HG02885 (cell line): ENCODE results near the gene HSDL2.
"Not testable (repeated sequence)": the region's sequence is repeated elsewhere in the genome, so short reads cannot be mapped to it uniquely, and the experiment has no call there.

Source experiments
- ATAC-seq: cut with Tn5 transposase; IDR thresholded peaks from one replicate; pipeline ENCODE4 v1.9.1; 2021; ENCODE audit warnings: mild to moderate bottlenecking; ENCODE audit not compliant: unreplicated experiment, poor library complexity

Gene HSDL2

DNA sequence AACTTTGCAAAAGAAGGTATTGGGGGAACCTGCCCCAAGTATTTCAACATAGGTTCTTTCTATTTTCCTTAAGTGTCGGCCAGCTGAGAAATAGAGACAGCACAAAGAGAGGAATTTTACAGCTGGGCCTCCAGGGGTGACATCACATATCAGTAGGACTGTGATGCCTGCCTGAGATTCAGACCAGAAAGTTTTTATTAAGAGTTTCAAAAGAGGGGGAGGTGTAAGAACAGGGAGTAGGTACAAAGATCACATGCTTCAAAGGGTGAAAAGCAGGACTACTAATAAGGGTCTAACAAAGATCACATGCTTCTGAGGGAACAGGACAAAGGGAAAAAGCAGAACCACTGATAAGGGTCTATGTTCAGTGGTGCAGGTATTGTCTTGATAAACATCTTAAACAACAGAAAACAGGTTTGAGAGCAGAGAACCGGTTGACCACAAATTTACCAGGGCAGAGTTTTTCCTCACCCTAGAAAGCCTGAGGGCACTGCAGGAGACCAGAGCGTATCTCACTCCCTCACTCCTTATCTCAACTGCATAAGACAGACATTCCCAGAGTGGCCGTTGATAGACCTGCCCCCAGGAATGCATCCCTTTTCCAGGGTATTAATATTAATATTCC is 12.1 kb downstream of the HSDL2 start:
- not testable (repeated sequence) for ATAC-seq

DNA sequence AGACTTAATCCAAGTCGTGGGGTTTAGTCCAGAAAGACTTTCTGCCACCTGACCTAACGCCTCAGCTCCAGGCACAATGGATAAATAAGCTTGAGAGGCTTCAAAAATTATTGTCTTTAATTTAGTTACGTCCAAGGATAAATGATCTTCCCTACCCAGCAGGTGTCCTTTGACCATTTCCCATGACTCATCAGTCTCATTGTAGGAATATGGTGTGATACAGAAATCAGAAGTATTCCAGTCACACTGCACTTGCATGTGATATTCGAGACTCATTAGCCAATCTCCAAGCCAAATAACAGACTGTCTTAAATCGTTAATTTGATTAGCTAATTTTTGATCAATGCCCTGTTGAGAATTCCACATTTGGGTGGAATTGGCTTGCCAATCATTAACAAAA is 13.2 kb downstream of the HSDL2 start:
- not testable (repeated sequence) for ATAC-seq

DNA sequence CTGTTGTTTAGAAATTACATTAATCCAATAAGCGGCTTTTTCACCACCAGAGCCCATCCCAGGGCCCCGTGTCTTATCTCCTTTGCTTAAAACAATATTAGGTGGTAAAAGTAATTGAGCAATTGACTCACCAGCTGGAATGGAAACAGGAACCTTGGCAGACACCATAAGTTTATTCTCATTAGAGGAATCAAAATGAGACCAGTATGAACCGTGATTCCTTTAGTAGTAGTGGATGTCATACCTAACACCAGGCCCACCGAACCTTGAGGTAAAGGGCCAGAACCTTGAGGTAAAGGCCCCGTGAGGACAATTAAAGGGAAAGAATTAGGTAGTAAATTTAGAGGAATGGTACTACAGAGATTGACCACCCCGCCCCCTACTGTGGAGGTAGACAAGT is 16.5 kb downstream of the HSDL2 start:
- ATAC-seq: no peak

DNA sequence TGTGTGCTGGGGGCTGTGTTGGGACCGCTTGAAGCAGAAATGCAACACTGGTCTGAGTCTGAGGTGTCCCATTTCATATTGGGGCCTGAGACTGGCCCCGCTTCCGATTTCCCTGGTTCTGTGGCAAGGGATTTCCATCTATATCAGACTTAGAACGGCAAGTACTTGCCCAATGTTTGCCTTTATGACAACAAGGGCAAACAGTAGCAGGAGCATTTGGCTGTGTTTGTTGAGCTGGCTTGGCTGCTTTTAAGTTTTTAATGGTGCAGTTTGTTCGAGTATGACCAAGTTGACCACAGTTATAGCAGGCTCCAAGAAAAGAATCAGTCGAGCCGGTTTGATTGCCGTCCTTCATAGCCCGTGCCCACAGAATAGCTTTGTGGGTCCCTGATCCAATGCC is 17.0 kb downstream of the HSDL2 start:
- ATAC-seq: no peak

DNA sequence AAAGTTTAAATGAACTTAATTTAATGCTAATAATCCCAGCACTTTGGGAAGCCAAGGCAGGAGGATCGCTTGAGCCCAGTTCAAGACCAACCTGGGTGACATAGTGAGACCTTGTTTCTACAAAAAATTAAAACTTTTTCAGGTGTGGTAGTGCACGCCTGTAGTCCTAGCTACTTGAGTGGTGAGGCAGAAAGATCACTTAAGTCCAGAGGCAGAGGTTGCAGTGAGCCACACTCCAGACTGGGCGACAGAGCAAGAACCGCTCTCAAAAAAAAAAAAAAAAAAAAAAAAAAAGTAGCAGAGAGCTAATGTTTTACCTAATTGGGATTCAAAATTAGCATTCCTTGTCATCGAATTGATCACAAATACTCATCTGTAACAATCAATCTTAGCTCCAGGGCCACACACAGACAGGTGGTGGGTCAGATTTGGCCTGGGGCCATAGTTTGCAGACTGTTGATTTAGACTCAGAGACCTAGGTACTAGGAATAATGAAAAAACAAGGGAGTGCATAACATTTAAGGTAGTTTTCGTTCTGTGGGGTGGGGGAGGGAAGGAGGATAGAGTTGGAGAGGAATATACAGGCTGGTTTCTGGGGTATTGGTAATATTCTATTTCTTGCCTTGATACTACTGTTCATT is 21.4 kb downstream of the HSDL2 start:
- ATAC-seq: no peak

DNA sequence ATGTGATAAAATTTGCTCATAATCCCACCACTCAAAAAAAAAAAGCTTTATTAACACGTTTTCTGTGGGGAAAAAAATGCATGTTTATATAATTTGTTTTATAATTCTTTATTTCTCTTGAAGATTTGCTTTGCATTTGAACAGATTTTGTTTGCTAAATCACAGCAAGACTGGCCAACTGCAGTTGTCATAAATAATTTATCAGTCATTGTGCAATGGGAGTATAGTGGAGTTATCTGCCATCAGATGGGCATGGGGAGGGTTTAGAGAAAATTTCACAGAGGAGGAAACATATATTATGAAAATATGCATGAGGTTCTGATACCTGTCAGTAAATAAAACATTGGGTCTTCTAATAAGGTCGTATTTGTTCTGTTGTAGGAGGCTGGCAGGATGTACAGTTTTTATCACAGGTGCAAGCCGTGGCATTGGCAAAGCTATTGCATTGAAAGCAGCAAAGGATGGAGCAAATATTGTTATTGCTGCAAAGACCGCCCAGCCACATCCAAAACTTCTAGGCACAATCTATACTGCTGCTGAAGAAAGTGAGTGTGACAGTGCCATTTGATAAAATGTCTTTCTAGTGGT is 23.8 kb downstream of the HSDL2 start:
- ATAC-seq: no peak

DNA sequence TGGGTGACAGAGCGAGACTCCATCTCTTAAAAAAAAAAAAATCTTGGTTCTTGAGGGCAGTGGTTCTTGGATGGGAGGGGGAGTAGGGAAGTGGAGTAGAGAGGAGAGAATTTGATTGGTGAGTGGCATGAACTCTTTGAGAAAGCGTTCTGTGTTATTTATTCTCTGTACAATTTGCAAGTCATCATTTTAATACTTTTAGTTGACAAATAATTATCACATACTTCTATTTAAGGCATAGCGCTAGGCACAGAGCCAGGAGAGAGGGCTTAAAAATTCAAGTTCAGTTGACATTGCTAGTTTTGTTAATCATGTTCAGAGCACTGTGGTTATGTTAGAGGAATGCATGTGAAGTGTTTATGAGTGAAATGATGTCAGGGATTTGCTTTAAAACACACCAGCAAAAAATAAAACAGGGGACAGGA is 24.6 kb downstream of the HSDL2 start:
- ATAC-seq: no peak

DNA sequence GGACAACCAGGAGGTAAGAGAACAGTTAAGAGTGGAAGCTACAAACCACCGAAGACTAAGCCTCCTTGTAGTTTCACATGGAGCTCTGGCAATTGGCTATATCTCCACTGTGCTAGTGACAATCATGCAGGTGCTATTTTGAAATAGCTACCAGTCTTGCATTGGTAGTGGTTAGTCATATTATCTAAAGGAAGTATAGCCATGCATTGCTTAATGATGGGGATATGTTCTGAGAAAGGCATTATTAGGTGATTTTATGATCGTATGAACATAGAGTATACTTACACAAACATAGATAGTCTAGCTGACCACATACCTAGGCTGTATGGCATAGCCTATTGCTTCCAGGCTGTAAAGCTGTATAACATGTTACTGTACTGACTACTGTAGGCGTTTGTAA is 28.4 kb downstream of the HSDL2 start:
- ATAC-seq: no peak

DNA sequence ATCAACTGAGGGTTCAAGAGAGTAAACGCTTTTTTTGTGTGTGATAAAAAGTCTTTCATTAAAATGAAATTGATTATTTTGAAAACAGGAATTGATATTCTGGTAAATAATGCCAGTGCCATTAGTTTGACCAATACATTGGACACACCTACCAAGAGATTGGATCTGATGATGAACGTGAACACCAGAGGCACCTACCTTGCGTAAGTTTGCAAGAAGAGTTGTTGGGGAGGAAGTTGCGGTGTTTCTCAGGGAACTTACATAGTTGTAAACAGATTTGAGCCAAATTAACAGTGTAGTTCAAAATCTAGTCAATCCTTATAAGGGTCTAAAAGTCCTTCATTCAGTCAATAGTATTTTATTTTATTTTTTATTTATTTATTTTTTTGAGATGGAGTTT is 28.9 kb downstream of the HSDL2 start:
- ATAC-seq: no peak

DNA sequence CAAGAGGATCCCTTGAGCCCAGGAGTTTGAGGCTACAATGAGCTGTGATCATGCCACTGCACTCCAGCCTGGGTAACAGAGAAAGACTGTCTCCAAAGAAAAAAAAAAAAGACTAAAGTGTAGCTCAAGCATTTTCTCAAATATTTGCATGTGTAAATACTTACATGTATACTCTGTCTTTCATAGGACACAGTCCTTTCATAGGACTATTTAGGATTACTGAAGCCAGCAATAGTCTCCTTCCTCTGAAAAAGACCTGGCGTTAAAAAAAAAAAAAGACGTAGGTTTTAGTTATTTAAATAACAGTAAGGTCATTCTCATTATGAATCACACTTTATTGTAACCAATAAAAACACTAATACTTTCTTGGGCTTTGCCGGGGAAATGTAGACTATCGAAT is 29.9 kb downstream of the HSDL2 start:
- no peak for ATAC-seq

DNA sequence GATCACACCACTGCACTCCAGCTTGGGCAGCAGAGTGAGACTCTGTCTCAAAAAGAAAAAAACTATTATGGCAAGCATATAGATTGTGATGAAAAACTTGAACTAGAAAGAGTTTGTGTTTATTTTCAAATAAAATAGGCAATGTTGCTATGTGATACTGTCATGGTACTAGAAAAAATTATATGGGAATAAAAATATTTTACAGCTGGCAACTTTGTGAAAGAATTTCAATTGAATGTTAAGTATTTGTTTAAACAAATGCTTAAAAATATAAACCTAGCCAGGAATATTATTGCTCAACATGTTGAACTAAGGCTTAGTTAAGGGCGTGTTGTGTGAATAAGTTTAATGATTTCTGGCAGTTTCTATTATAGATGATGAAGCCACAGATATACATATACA is 31.7 kb downstream of the HSDL2 start:
- no peak for ATAC-seq

DNA sequence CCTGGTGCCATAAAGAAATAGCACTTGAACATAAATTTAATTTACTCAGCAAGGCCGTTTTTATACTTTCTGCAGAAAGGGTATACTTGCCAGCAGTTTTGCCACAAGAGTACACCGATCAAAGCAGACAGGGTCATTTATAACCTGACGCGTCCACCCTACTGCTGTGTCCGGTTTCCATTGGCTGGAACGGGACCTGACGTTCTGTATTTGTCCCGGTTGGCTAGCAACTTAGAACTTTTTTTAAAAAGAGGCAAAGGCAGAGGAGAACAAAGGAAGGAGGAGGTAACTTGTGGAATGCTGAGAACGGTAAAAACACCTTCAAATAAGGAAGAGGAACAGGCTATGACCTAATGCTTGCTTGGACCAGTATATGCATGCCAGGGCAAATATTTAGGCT is 33.8 kb downstream of the HSDL2 start:
- not testable (repeated sequence) for ATAC-seq

DNA sequence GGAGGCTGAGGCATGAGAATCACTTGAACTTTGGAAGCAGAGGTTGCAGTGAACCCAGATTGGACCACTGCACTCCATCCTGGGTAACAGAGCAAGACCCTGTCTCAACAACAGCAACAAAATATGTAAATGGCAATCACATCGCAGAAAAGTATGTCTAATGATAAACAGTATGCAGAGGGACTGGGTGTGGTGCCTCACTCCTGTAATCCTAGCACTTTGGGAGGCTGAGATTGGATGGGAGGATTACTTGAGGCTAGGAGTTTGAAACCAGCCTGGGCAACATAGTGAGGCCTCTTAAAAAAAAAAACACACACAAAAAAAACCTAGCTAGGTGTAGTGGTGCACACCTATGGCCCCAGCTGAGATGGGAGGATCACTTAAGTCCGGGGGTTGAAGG is 40.3 kb downstream of the HSDL2 start:
- no peak for ATAC-seq

DNA sequence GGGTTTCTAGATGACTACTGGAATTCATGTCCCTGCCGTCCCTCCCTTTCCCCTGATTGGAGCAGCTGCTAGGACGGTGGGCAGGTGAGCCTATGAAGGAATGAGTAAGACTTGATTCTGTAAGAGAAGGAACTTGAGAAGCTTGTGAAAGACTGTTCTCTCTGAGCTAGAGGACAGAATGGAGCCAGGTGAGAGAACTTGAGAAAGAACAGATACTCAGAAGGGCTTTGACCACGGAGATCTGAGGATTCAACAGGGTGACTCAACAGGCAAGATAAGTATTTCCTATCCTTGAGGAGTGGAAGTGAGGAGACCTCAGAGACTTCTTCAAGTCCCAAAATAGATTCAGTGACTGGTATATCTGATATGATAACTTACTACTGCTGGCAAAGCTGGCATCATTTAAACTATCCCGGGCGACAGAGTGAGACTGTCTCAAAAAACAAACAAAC is 41.9 kb downstream of the HSDL2 start:
- no peak for ATAC-seq

DNA sequence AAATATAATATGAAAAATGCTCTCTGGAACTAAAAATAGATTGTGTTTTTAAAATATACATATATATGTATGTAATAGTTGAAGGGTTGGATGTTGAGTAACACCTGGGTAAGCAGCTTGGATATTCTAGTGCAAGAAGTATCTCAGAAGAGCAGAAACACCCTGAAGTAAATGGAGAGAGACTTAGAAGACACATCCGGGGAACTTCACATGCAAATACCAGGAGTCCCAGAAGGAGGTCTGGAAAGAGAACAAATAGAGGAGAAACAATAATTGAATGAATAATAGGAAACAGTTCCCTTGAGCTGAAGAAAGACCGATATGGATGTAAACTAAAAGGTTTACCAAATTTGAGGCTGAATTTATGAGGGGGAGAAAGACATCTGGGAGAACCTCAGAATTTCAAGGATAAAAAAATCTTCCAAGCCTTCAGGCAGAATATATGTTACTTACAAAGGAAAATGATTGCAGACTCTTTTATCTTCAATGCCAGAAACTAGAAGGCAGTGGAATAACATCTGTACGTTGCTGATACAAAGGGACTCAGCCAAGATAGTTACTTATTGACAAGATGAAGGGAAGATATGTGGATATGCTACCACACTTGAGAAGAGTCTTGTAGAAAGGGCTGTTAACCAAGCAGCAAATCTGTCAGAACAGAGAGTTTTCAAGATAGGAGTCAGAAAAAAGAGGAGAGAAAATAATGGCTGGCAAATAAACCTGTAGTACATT is 42.7 kb downstream of the HSDL2 start:
- no peak for ATAC-seq

DNA sequence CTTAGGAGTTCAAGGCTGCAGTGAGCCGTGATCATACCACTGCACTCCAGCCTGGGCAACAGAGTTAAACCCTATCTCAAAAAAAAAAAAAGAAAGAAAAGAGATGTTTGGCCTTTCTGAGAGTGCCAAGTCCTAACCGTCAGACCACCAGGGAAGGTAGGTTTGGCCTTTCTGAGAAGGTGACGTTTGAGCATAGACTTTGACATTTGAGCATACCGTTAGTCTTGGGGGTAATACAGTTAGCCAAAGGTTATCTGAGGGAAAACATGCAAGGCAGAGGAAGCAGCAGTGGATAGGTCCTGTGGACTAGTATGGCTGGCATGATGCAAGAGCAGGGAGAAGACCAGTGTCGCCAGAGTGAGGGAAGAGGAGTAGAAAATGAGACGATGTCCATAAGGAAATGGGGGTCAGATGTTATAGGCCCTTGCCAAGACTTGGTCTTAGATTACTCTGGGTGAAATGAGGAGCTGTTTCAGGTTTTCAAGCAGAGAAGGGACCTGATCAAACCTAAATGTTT is 50.2 kb downstream of the HSDL2 start:
- no peak for ATAC-seq

DNA sequence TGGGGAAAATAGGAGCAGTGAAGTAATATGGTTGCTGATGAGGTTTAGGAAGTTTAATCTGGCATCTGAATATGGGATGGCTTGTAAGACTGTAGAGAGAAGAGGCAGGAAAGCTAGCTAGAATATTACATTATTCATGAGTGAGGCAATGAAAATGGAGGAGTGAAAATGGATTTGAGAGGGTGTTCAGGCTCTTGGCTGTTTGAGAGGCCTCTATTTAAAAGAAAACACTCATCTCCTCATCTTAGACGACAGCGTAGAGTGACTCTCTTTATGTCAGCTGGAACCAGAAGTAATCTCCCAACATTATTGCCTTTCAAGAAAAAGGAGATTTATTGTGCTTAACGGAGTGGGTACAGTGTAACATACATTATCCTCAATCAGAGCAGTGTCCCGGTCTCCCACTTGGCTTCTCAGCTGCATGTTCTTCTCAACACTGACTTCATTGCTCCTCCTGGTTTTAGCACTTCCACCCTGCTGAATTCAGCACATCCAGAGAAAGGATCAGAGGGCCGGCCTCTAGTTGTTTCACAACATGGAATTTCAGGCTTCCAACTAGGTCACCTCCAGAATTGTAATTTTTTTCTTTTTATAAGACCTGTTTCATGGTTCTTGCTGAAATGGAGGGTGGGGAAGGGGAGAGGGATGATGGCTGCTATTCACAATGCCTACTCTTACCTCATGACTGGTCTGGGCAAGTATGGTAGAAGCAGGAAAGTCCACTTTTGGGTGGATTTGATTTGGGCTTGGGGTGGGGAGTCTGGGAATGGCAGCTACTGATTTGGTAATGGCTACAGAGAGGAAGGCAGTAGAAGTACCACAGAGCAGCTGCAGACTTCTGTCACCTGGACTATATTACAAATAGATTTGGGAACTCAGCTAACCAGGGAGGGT is 53.8 kb downstream of the HSDL2 start:
- no peak for ATAC-seq

DNA sequence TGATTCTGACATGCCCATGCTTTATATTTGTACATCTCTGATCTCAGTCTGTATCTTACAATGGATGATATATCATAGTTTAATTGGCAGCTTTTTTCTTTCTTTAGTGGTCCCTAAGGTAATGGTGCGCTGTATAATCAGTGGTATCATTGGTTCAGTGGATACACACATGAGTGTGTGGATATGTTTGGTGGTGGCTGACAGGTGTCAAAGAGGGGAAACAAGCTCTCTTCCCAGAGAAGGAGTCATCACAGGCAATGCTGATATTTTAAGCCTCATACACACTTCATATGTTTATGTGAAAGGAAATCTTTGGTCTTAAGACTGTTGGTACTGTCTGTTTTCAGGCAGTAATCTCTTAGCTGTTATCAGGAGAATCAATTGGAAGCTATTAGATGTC is 54.6 kb downstream of the HSDL2 start:
- no peak for ATAC-seq

DNA sequence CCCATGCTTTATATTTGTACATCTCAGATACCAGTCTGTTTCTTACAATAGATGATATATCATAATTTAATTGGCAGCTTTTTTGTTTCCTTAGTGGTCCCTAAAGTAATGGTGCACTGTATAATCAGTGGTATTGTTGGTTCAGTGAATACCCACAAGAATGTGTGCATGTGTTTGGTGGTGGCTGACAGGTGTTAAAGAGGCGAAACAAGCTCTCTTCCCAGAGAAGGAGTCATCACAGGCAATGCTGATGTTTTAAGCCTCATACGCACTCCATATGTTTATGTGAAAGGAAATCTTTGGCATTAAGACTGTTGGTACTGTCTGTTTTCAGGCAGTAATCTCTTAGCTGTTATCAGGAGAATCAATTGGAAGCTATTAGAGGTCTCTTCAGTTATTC is 57.5 kb downstream of the HSDL2 start:
- no peak for ATAC-seq

DNA sequence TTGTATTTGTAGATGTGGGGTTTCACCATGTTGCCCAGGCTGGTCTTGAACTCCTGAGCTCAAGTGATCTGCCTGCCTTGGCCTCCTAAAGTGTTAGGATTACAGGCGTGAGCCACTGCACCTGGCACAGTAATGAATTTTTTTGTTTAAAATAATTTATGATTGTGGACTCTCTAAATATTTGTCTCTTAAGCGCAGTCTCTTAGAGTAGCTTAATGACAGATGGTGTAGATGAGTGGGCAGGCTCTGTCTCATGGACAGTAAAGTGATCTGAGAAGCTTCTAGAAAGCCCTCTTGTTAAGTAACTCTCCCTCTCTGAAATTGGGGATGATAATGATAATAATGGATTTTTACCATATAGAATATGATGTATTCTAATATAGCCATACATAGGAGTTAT is 59.3 kb downstream of the HSDL2 start:
- no peak for ATAC-seq
